Inflammatory macrophage (primary cell): ENCODE data around the gene GPR35.

ENCODE experiments used
- DNase-seq, 2 donors: peaks; one replicate each; pipeline ENCODE4 v3.0.0-alpha.2; 2020 to 2022
- total RNA-seq, 18 experiments: gene quantifications; one replicate each; lab custom pipeline; 2026; ENCODE audit warnings: mixed read lengths in 6 of 18, inconsistent platforms in 2 of 18; lab: John Stamatoyannopoulos, UW

GPR35 gene
- total RNA-seq: 0.41 to 6.5 (median 2.2) reads per million in 18 experiments

- peak; percentile 86 to 93 for DNase-seq
These were observed at the start of gene GPR35 for GRCh38 chr2:240624950-240625621. Gene GPR35 (plus strand): TSS chr2:240625480. CDS start chr2:240629953, 4,473 bp downstream.

- DNase-seq: no peak
These were observed 49.2 kb upstream of the GPR35 start for GRCh38 chr2:240576036-240576435.

DNA sequence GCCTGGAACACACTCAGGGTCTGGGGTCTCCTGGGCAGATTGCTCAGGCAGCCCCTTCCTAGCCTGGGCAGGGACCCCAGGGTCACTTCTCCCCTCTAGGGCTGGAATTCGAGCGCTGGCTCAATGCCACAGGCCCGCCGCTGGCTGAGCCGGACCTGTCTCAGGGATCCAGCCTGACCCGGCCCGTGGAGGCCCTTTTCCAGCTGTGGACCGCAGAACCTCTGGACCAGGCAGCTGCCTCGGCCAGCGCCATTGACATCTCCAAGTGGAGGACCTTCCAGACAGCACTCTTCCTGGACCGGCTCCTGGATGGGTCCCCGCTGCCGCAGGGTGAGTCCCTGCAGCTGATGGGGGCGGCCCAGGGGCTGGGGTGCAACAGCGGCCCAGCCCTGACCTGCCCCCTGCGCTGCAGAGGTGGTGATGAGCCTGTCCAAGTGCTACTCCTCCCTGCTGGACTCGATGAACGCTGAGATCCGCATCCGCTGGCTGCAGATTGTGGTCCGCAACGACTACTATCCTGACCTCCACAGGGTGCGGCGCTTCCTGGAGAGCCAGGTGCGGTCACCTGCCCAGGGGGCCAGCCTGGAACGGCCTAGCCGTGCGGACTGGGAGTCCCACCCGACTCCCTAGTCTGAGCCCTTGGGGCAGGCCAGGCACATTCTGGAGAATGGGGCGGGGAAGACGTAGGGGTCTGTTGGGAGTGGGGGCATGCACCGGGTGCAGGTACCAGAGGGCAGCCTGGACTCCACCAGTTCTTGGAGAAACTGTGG lies 48.7 kb upstream of the GPR35 start:
- DNase-seq: no peak

DNA sequence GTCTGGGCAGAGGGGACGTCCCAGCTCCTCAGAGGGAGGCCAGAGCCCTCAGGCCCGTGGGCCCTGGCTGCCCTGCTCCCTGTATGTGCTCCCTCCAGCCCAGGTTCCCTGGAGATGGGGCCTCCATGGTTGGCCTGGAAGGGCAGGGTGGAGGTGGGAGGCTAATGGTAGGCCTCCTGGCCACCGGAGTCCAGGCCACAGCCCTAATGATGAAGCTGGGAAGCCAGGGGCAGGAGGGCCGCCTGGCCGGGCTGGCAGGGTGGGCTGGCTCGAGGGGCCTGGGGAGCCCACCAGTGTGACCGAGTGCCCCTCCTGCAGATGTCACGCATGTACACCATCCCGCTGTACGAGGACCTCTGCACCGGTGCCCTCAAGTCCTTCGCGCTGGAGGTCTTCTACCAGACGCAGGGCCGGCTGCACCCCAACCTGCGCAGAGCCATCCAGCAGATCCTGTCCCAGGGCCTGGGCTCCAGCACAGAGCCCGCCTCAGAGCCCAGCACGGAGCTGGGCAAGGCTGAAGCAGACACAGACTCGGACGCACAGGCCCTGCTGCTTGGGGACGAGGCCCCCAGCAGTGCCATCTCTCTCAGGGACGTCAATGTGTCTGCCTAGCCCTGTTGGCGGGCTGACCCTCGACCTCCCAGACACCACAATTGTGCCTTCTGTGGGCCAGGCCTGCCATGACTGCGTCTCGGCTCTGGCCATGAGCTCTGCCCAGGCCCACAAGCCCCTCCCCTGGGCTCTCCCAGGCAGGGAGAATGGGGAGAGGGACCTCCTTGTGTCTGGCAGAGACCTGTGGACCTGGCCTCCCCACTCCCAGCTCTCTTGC lies 47.8 kb upstream of the GPR35 start:
- no peak for DNase-seq

DNA sequence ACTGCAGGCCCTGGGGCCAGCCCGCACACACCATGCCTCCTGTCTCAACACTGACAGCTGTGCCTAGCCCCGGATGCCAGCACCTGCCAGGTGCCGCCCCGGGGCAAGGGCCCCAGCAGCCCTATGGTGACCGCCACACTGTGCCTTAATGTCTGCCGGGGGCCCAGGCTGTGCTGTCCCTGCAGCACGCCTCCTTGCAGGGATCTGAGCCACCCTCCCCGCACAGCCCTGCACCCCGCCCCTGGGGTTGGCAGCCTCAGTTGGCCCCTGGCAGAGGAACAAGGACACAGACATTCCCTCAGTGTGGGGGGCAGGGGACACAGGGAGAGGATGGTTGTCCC lies 47.2 kb upstream of the GPR35 start:
- no peak for DNase-seq

- no peak for DNase-seq
These were observed 46.8 kb upstream of the GPR35 start for GRCh38 chr2:240578488-240578887.

- DNase-seq: no peak
These were observed 46.1 kb upstream of the GPR35 start for GRCh38 chr2:240579071-240579762.

DNA sequence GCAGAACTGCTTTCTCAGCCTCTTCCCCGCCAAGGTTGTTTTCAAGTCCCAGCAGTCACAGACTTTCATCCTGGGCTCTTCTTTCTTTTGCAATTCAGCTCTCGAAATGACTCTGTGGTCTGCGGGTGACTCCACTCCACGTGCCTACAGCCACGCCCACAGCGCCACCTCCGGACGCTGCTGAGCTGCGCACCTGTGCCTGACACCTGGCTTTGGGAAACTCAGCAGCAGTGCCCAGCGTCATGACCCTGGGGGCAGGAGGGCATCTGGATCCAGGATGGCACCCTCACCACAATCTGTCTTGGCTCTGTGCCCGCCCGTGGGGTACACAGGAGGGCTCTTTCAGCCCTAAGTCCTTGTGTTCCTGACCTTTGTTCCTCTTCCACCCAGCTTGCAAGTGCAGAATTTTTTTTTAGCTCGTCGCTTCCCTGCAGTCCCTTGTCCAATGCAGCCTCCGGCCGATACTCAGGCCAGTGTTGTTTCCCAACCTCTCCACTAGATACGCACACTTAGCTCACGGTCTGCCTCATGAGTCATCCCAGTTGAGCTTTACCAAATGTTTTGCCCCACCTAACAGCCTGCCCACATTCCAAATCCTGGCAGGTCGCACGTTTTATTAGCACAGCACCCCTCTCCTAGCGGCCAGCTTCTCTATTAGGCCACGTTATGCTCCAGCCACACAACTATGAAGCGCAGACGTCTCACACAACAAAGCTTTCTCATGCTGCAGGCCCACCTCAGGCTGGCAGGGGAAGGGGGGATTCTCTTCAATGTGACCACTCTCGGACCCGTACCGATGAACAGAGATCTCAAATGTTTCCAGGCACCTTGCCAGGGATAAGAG lies 45.3 kb upstream of the GPR35 start:
- peak; percentile 86 to 89 for DNase-seq

- DNase-seq: no peak
These were observed 43.5 kb upstream of the GPR35 start for GRCh38 chr2:240581811-240582210.

- DNase-seq: no peak
These were observed 42.5 kb upstream of the GPR35 start for GRCh38 chr2:240582781-240583180.

DNA sequence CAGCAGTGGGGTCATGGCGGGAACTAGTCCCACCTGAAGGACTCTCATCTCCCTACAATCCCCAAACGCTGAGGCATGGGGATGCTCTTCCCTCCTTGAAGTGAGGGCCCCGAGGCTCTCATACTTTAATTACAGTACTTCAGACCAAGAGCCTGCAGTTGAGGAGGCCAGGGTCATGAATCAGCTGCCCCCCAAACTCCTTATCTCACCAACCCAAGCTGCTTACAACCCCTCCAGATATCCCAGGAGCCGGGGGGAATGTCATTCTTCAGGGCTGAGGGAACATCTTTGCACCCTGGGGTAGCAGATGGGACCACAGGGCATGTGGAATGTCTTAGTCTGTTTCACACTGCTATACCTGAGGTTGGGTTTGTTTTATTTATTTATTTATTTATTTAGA lies 41.5 kb upstream of the GPR35 start:
- DNase-seq: no peak

- peak; percentile 65 to 70 for DNase-seq
These were observed 40.7 kb upstream of the GPR35 start for GRCh38 chr2:240584486-240585031.

GRCh38 chr2:240585101-240585500 lies 40.2 kb upstream of the GPR35 start:
- no peak for DNase-seq

DNA sequence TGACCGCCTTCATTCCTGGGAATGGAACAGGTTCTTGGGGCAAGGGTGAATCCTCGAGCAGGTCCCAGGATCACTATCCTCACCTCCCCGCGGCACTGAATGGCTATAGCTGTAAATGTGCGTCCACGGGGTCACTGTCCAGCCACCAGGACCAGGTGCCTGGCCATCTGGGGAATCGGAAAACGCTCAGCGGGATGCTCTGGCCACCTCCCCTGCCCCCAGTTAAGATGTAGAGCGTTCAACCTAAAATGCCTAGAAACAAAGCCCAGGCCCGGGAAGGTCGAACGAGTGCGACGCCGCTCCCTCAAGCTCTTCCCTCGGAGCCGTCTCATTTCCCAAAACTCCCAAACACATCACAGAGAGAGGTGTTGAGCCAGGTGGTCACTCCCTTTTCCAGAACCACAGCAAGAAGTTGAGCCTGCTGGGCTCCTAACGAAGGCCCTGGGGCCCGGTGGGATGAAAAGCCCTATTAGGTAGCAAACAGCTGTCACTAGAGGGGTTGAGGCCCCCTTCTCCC lies 39.5 kb upstream of the GPR35 start:
- DNase-seq: no peak

GRCh38 chr2:240586198-240586918 lies 38.9 kb upstream of the GPR35 start, which contains the start of gene CAPN10:
Gene CAPN10 (plus strand): TSS chr2:240586734. CDS start chr2:240586912, 178 bp downstream.
- peak; percentile 95 to 98 for DNase-seq

- DNase-seq: peak in 1 of 2 donors; percentile 26
These were observed 38.1 kb upstream of the GPR35 start for GRCh38 chr2:240586919-240587800.

DNA sequence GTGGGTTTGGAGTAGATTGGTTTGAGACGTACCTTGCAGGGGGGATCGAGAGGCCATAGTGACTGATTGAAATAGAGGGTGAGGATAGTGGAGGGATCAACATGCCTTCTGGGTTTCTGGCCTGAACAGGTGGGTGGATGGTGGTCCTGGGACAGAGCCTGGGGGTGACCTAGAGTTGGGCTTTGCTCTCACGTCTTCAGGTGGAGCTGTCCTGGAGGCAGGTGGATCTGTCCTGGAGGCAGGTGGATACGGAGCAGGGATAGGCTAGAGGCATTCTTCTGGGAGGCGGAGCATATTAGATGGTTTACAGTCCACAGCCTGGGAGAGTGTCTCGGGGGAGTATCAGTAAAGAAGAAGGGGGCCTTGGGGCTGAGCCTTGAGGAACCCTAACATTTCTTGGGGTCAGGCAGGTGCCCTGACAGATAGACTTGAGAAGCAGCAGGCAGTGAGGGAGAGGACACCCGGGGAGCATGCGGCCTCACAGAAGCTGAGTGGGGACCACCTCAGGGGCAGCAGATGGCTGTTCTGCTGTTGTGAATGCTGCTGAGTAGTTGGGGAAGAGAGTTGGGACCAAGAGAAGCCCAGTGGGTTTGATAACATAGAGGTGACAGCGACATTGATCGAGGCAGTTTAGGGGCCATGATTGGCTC lies 37.1 kb upstream of the GPR35 start:
- no peak for DNase-seq

- DNase-seq: no peak
These were observed 36.6 kb upstream of the GPR35 start for GRCh38 chr2:240588669-240589068.

- no peak for DNase-seq
These were observed 35.9 kb upstream of the GPR35 start for GRCh38 chr2:240589375-240589774.
